OCI-LY7 (cell line): ENCODE results near the gene WNT16.

Experiments
- CTCF ChIP-seq: fragments of 200-600 bp; sonication (generic); conservative IDR thresholded peaks from 2 replicates; pipeline ENCODE4 v1.5.1; 2014; ENCODE audit warnings: mild to moderate bottlenecking, antibody characterized with exemption, low read length, moderate library complexity, mixed read lengths
- EZH2phosphoT487 ChIP-seq: fragments of 200-600 bp; sonication (generic); IDR thresholded peaks from 2 replicates; pipeline ENCODE4 v1.6.1; 2018; ENCODE audit warnings: low read depth, borderline replicate concordance, mild to moderate bottlenecking, mixed run types, antibody characterized with exemption, low read length, moderate library complexity, mixed read lengths

DNA sequence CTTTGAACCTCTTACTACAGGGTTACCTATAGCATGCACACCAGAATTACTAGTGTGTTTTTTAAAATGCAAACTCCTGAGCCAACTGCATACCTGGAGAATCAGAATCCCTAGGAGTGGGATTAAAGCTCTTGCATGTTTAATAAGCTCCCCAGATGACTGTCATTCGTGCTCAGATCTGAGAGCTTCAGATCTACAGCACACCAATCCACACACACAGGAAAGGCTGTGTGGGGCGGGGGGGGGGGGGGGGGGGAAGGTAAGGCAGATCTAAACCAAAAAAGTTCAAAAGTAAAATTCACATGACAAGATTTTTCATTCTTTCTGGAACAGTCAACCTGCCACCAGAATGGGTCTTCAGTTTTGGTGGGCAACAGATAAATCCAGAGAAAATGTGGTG is 61.8 kb downstream of the WNT16 start:
- TF ChIP-seq CTCF (no peak), EZH2phosphoT487 (no peak)
